GM19455 (cell line): ENCODE data around the gene PLCE1.
"Not testable (repeated sequence)": the region's sequence is repeated elsewhere in the genome, so short reads cannot be mapped to it uniquely, and the experiment has no call there.

Experiments used
- ATAC-seq: cut with Tn5 transposase; IDR thresholded peaks from one replicate; pipeline ENCODE4 v1.9.1; 2021; ENCODE audit not compliant: unreplicated experiment

Gene PLCE1

DNA sequence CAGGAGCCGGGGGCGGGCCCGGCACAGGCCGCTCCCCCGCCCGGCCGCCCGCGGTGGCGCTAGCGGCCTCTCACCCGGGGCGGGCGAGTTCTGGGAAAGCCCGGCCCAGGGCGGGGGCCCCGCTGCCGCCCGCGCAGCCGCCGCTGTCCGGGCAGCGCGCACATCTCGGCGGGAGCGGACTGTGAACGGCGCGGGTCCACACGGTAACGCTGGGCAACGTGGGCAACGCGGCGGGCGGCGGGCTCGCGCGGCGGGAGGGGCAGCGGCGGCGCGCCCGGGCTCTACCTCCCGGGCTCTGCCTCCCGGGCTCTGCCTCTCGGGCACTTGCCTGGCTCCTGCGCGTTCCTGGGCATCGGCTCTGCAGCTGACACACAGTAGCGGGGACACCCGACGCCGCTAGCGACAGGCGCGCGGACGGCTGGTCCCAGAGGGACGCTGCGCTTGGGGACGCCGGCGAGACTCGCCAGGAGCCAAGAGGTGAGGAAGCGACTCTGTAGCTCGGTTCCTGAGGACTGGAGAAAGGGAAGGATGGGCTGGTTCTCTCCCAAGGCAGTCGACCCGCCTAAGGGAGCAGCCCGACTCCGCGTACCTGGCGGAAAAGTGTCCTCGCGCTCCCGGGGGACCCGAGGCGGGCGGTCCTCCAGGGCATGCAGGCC, at the start of gene PLCE1:
TSS of gene PLCE1 (plus strand) at position 150 of the 656 bp plus-strand sequence. CDS start 37,116 bp downstream, outside the sequence.
- no peak for ATAC-seq

- ATAC-seq, result no peak
Measured at GRCh38 chr10:93945819-93946218, 47.9 kb upstream of the PLCE1 start.

- ATAC-seq, result no peak
Measured at GRCh38 chr10:93947055-93947454, 46.7 kb upstream of the PLCE1 start.

- no peak for ATAC-seq
Measured at GRCh38 chr10:93947524-93947923, 46.2 kb upstream of the PLCE1 start.

DNA sequence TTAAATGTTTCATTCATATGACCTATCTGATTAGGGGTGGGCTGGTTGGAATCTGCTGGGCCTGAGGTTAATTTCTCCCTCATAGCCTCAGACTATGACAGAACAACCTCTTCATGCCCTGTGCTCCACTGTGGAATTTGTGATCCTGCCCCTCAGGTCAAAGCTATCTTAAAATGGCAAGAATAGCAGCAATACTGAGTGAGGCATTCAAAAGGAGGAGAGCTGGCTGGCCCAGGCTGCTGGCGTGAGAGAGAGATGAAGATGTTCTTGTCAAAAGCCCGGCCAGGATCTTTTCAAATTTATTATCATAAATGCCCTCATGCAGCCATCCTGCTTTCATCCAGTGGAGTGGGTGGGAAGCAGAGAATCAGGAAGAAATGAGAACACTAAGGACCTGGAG, 41.8 kb upstream of the PLCE1 start:
- ATAC-seq, result no peak

DNA sequence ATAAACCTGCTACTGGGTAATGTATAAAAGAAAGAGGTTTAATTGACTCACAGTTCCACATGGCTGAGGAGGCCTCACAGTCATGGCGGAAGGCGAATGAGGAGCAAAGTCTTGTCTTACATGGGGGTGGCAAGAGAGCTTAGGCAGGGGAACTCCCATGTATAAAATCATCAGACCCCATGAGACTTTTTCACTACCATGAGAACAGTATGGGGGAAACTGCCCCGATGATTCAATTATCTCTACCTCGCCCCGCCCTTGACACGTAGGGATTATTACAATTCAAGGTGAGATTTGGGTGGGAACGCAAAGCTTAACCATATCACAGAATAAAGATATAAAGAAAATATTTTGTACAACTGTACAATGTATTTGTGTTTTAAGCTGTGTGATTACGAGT, 39.4 kb upstream of the PLCE1 start:
- no peak for ATAC-seq

GRCh38 chr10:93954726-93955363, 38.9 kb upstream of the PLCE1 start:
- ATAC-seq, result no peak

DNA sequence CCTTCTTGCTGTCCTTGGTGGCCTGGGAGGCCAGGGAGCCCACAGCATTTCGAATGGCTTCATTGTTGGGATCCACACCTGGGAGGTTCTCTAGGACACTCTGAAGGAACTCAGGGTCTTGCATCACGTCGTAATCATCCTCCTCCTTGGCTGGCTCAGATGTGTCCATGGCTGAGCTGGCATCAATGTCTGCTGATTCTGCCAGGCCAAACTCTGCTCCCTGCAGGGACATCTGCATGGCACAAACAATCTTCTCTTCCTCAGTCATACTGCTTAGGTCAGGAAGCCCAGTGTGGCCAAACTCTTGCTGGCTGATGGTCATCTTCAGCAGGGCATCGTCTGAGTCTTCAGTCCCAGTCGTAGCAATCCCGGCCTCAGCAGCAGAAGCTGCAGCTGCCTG, 34.9 kb upstream of the PLCE1 start:
- no peak for ATAC-seq

DNA sequence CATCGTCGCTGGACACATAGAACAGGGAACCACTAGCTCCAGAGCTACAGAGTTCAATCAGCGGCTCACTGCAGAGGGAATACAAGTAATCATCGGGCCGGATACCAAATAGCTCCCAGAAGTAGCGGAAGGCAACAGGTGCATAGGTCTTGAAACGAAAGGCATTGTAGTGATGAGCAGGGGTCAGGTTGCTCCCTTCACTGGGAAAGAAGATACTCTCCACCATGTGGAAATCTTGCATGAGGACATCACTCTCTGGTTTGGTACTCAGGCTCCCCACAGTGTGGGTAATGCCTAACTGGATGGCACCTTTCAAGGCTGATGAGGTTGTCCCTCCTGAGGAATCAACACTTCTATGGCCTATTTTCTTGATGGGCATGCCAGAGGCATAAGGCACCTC, 32.7 kb upstream of the PLCE1 start:
- not testable (repeated sequence) for ATAC-seq

GRCh38 chr10:93962973-93963372, 30.8 kb upstream of the PLCE1 start:
- ATAC-seq, result no peak

- no peak for ATAC-seq
Measured at GRCh38 chr10:93963434-93963833, 30.3 kb upstream of the PLCE1 start.

DNA sequence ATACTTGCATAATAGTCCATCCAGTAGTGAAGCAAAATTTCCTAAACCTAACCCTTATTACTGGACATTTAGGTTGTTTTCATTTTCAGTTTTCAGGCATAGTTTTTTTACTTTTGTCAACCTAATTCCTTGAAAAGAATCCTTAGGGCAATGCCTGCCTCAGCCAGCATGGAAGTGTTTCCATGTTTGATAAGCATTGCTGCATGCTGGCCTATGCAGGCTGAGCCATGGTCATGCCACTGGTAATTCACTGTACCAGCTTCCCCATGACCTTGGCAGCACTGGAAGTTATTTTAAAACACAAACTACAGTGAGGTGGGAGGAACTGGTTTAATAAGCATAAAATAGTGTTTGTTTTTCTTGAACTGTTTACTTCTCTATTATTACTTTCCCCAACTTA, 27.8 kb upstream of the PLCE1 start:
- no peak for ATAC-seq

GRCh38 chr10:93967756-93968155, 26.0 kb upstream of the PLCE1 start:
- no peak for ATAC-seq

DNA sequence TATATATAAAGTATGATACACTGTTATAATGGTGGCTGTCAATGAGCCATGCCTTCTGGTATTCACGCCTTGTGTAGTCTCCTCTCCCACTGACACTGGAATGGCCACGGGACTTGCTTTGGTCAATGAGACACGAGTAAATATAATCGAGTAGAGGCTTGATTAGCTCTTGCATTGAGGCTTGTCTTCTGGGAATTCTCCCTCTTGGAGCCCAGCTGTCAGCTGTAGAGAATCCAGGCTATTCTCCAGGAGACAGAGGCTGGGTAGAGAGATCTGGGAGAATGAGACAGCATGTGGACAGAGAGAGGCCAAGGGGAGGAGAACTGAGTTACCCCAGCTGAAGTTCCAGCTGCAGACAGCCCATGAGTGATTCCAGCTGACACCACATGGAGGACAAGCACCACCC, 25.2 kb upstream of the PLCE1 start:
- ATAC-seq, result no peak

- not testable (repeated sequence) for ATAC-seq
Measured at GRCh38 chr10:93970433-93971010, 23.2 kb upstream of the PLCE1 start.

GRCh38 chr10:93973748-93974445, 19.8 kb upstream of the PLCE1 start:
- no peak for ATAC-seq

GRCh38 chr10:93977442-93977841, 16.3 kb upstream of the PLCE1 start:
- ATAC-seq, result no peak

GRCh38 chr10:93980486-93980885, 13.2 kb upstream of the PLCE1 start:
- ATAC-seq, result no peak

DNA sequence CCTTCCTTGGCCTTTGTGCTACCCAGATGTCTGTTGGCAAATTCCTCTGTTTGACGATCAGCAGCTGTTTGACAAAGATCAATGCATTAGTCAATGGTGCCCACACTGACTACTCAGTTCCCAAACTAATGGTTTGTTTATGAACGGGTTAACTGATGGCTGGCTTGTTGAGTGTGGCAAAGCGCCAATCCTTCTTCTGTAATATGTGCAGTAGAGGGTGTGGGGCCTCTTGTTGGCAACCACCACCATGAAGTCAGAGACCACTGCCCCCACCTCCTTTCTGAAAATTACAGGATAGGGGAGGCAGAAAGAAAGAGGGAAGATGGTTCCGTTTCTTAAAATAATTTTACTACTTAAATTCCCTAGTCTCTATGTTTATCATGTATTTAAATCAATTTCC, 2.6 kb upstream of the PLCE1 start:
- ATAC-seq, result no peak

GRCh38 chr10:93991596-93992284, 2.0 kb upstream of the PLCE1 start:
- no peak for ATAC-seq

GRCh38 chr10:93992400-93993030, 1.2 kb upstream of the PLCE1 start:
- no peak for ATAC-seq
